HCT116 (cell line): ENCODE results near the gene OR2A25. TPM values are rescaled to one million over a fixed set of nuclear protein-coding genes. Genes with fewer than 3 reads are reported as not detected.

Experiments used
- ATAC-seq: fragments of 200-7000 bp; cut with Tn5 transposase; 2 replicates; pipeline ENCODE4 v1.9.1; 2020; ENCODE audit warnings: mild to moderate bottlenecking, moderate library complexity
- BruUV-seq: library from RNA; stranded (reverse); fragments of 400-500 nt; replicated peaks from 2 replicates; lab custom pipeline; 2021; lab: Mats Ljungman, UMichigan
- CTCF ChIA-PET: fragments of 300-600 bp; sonication (Branson Sonifier 250); formaldehyde crosslinking; loops from one replicate; lab custom pipeline; 2021; ENCODE audit warnings: antibody characterized with exemption; lab: Charles Lee
- POLR2A ChIA-PET: fragments of 300-600, 350-600 bp; sonication (Branson Sonifier 250); formaldehyde crosslinking; loops from one replicate; lab custom pipeline; 2021; ENCODE audit warnings: antibody characterized with exemption; lab: Charles Lee
- RAD21 ChIA-PET, 2 experiments: fragments of 300-600 bp; sonication (Branson Sonifier 250); formaldehyde crosslinking; loops; one replicate each; lab custom pipeline; 2023; ENCODE audit warnings: low total read pairs in 2 of 2; ENCODE audit not compliant: uncharacterized antibody in 2 of 2, unreplicated experiment in 2 of 2, low non-redundant PET in 1 of 2; lab: Charles Lee
- DNase-seq: peaks from one replicate; pipeline ENCODE4 v3.0.0-alpha.2; 2010; ENCODE audit warnings: low read depth, low spot score
- H2AFZ ChIP-seq: fragments of 200-600 bp; shearing (Covaris generic), sonication (generic); 2 replicates; pipeline ENCODE4 v1.6.1; 2017; ENCODE audit warnings: low read depth, mixed run types, mixed read lengths, antibody characterized with exemption, low read length; ENCODE audit not compliant: poor library complexity, severe bottlenecking
- H3K27ac ChIP-seq: 2 replicates; pipeline ENCODE4 v1.5.1; 2012; ENCODE audit warnings: low read depth, low read length
- H3K27me3 ChIP-seq: fragments of 200-600 bp; sonication (generic); 2 replicates; pipeline ENCODE4 v1.6.1; 2016; ENCODE audit warnings: mixed run types, low read length, mixed read lengths; ENCODE audit not compliant: insufficient read depth
- H3K36me3 ChIP-seq, 2 experiments: fragments of 200-500 bp in 1 of 2; fragments of 200-600 bp in 1 of 2; sonication (Bioruptor generic) in 1 of 2; sonication (generic) in 1 of 2; 2 replicates each; pipeline versions ENCODE4 v1.5.1 to v1.6.1; 2014 to 2016; ENCODE audit warnings: low read length in 2 of 2, inconsistent platforms in 1 of 2, mixed read lengths in 1 of 2, mixed run types in 1 of 2; ENCODE audit not compliant: insufficient read depth in 2 of 2, control insufficient read depth in 1 of 2
- H3K4me1 ChIP-seq, 2 experiments: fragments of 200-600 bp in 1 of 2; sonication (generic) in 1 of 2; 2 replicates each; pipeline versions ENCODE4 v1.5.1 to v1.6.1; 2012 to 2017; ENCODE audit warnings: low read length in 2 of 2, inconsistent platforms in 1 of 2, mild to moderate bottlenecking in 1 of 2, mixed read lengths in 1 of 2, mixed run types in 1 of 2, moderate library complexity in 1 of 2; ENCODE audit not compliant: insufficient read depth in 2 of 2, control insufficient read depth in 1 of 2
- H3K4me2 ChIP-seq: fragments of 200-600 bp; sonication (generic); 2 replicates; pipeline ENCODE4 v1.6.1; 2017; ENCODE audit warnings: mixed run types, low read length, mixed read lengths
- H3K4me3 ChIP-seq, 2 experiments: fragments of 200-600 bp in 1 of 2; sonication (generic) in 1 of 2; replicated peaks in 1 of 2; 2 replicates each; pipeline ENCODE4 v1.5.1; 2011 to 2016; ENCODE audit warnings: low read length in 2 of 2, control low read depth in 1 of 2, low read depth in 1 of 2, mild to moderate bottlenecking in 1 of 2, mixed read lengths in 1 of 2, mixed run types in 1 of 2
- H3K79me2 ChIP-seq: fragments of 200-600 bp; sonication (generic); 2 replicates; pipeline ENCODE4 v1.6.1; 2017; ENCODE audit warnings: mild to moderate bottlenecking, mixed run types, low read length, moderate library complexity, mixed read lengths; ENCODE audit not compliant: insufficient read depth
- H3K9ac ChIP-seq: fragments of 200-600 bp; sonication (generic); 2 replicates; pipeline ENCODE4 v1.6.1; 2016; ENCODE audit warnings: low read length, mixed read lengths
- H3K9me2 ChIP-seq: fragments of 200-600 bp; sonication (generic), shearing (Covaris generic); 2 replicates; pipeline ENCODE4 v1.6.1; 2017; ENCODE audit warnings: mixed run types, mild to moderate bottlenecking, moderate library complexity; ENCODE audit not compliant: insufficient read depth
- H3K9me3 ChIP-seq, 2 experiments: fragments of 200-500 bp in 1 of 2; fragments of 200-600 bp in 1 of 2; sonication (Bioruptor generic) in 1 of 2; sonication (generic) in 1 of 2; 2 replicates each; pipeline ENCODE4 v1.6.1; 2014 to 2017; ENCODE audit warnings: low read length in 2 of 2, mixed read lengths in 2 of 2, inconsistent platforms in 1 of 2, low read depth in 1 of 2, mild to moderate bottlenecking in 1 of 2, mixed run types in 1 of 2, moderate library complexity in 1 of 2; ENCODE audit not compliant: control insufficient read depth in 1 of 2, insufficient read depth in 1 of 2
- H4K20me1 ChIP-seq: fragments of 200-600 bp; sonication (generic), shearing (Covaris generic); 2 replicates; pipeline ENCODE4 v1.6.1; 2017; ENCODE audit warnings: mixed run types, mild to moderate bottlenecking, moderate library complexity; ENCODE audit not compliant: insufficient read depth
- EGR1 ChIP-seq: IDR thresholded peaks from 2 replicates; pipeline ENCODE4 v1.6.1; 2012; ENCODE audit warnings: low read depth
- EZH2 ChIP-seq: fragments of 200-600 bp; sonication (generic); IDR thresholded peaks from 2 replicates; pipeline ENCODE4 v1.6.1; 2017; ENCODE audit warnings: antibody characterized with exemption, mixed run types
- EZH2phosphoT487 ChIP-seq: fragments of 200-600 bp; IDR thresholded peaks from 2 replicates; pipeline ENCODE4 v1.6.1; 2018; ENCODE audit warnings: antibody characterized with exemption, borderline replicate concordance
- FOSL1 ChIP-seq: IDR thresholded peaks from 2 replicates; pipeline ENCODE4 v1.6.1; 2012; ENCODE audit warnings: low read depth
- JUND ChIP-seq: IDR thresholded peaks from 2 replicates; pipeline ENCODE4 v1.6.1; 2012
- POLR2AphosphoS5 ChIP-seq: IDR thresholded peaks from 2 replicates; pipeline ENCODE4 v1.6.1; 2011; ENCODE audit warnings: mild to moderate bottlenecking, low read depth, low read length, moderate library complexity
- RAD21 ChIP-seq: IDR thresholded peaks from 2 replicates; pipeline ENCODE4 v1.6.1; 2012; ENCODE audit warnings: low read depth, mild to moderate bottlenecking
- SIN3A ChIP-seq: IDR thresholded peaks from 2 replicates; pipeline ENCODE4 v1.6.1; 2012; ENCODE audit warnings: low read depth
- SP1 ChIP-seq: IDR thresholded peaks from 2 replicates; pipeline ENCODE4 v1.6.1; 2012; ENCODE audit warnings: low read depth
- YY1 ChIP-seq: IDR thresholded peaks from 2 replicates; pipeline ENCODE4 v1.6.1; 2011; ENCODE audit warnings: low read length, low read depth, moderate library complexity, mild to moderate bottlenecking; ENCODE audit not compliant: insufficient replicate concordance; ENCODE audit errors: extremely low read depth
- ZNF274 ChIP-seq: fragments of 200-500 bp; sonication (Bioruptor generic); IDR thresholded peaks from 2 replicates; pipeline ENCODE4 v1.6.1; 2014; ENCODE audit warnings: mild to moderate bottlenecking, low read depth, low read length, inconsistent platforms
- intact Hi-C: fragments of 100-400 bp; cut with micrococcal nuclease; formaldehyde crosslinking; loops from 2 replicates; pipeline ENCODE4 v1.10.0; 2022
- total RNA-seq: library from RNA; stranded (reverse); gene quantifications from one replicate; pipeline ENCODE4 v1.2.1, GENCODE V29; 2021; ENCODE audit not compliant: unreplicated experiment
- TF ChIP-seq, protein P1 (sequence below): IDR thresholded peaks from 2 replicates; pipeline ENCODE4 v1.6.1; 2012
- TF ChIP-seq, protein P2 (sequence below), 3 experiments: fragments of 200-600 bp in 1 of 3; sonication (generic) in 1 of 3; IDR thresholded peaks in 2 of 3; conservative IDR thresholded peaks in 1 of 3; 2 replicates each; pipeline ENCODE4 v1.5.1; 2012 to 2017; ENCODE audit warnings: low read depth in 2 of 3, low read length in 2 of 3, antibody characterized with exemption in 1 of 3, borderline replicate concordance in 1 of 3, control low read depth in 1 of 3, mild to moderate bottlenecking in 1 of 3, mixed read lengths in 1 of 3, mixed run types in 1 of 3, moderate library complexity in 1 of 3; ENCODE audit not compliant: insufficient read depth in 1 of 3
- TF ChIP-seq, protein P3 (sequence below): IDR thresholded peaks from 2 replicates; pipeline ENCODE4 v1.6.1; 2012; ENCODE audit warnings: low read depth

OR2A25 gene
- total RNA-seq, 1 experiment from 2014 or later: not detected

DNA sequence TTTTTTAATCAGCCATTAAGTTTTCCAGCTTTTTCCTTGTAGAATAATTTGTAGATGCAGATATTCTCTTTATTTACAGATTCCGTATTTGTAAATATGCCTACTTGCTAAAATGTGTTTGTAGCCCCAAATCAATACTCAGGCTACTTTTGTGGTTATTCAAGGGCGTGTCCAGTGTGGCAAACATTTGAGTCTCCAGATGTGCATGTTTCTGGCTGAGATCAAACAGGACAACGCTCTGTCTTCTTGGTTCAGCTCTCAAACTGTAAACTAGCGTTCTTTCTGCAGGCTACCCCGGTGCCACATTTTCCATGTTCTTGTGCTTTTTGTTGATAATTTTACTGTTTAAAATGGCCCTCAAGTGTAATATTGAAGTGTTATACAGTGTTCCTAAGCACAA is 37.1 kb upstream of the OR2A25 start:
- CTCF ChIA-PET: no interaction called here

DNA sequence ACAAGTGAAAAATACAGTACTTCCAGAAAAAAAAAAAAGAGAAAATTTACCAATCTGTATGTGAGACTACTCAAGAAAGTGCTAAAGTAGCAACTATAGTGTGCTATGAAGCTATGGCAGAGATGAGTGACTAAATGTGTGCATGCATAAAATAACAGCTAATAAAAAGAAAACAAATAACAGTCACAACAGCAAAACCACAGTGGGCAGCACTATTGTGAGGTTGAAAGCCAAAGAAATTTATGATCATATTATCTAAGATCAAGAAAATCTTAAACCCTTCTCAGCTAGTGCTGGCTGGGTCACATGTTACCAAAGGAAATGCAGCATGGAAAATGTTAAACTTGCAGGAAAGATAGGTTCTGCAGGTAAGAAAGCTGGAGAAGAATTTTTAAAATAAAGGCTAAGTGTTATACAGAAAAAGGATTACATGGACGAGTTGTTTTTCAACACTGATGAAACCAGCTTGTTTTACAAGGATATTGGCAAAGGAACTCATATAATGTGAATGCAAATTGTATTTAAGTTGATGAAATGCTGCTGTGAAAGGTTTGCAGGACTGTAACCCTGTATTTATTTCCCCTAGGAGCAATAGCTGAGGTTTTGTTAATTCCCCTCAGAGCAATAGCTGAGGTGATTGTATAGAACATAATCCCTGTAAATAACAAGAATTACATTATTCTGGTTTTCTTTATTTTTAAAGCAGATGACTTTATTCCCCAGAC is 36.5 kb upstream of the OR2A25 start:
- Histone ChIP-seq H3K4me1 (peaks cover 0 to under 1% of the 10 kb centered on the region in 2 experiments; a peak in 1 of 4 replicates), H2AFZ (no peak overlapping the region), H3K4me2 (no peak overlapping the region), H3K27me3 (no peaks in the 10 kb centered on the region), H3K9me2 (no peaks in the 10 kb centered on the region), H3K9ac (no peak overlapping the region), H4K20me1 (no peaks in the 10 kb centered on the region), H3K79me2 (no peaks in the 10 kb centered on the region), H3K27ac (no peak overlapping the region), H3K9me3 (no peaks in the 10 kb centered on the region), H3K36me3 (no peaks in the 10 kb centered on the region), H3K4me3 (no peak overlapping the region)
- CTCF ChIA-PET: interaction anchor here (0.8 to 1.4 kb wide), 2 partner anchors 30 to 95 kb away, joined by 3 read pairs; no protein-coding TSS in a partner anchor
- BruUV-seq: no TSS peak
- POLR2A ChIA-PET: no interaction called here
- intact Hi-C loops: loop anchor here (5.0 kb wide), 1 partner anchor 41 kb away; no protein-coding TSS in a partner anchor
- DNase-seq (no peak), ATAC-seq (no peak)
- RAD21 ChIA-PET: no interaction called here
- TF ChIP-seq ZNF274 (no peak), EGR1 (no peak), POLR2AphosphoS5 (no peak), JUND (no peak), EZH2 (no peak), FOSL1 (no peak), EZH2phosphoT487 (no peak), SIN3A (no peak), RAD21 (no peak)
- TF ChIP-seq, protein P1, sequence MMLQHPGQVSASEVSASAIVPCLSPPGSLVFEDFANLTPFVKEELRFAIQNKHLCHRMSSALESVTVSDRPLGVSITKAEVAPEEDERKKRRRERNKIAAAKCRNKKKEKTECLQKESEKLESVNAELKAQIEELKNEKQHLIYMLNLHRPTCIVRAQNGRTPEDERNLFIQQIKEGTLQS: no peak
- TF ChIP-seq, protein P2, sequence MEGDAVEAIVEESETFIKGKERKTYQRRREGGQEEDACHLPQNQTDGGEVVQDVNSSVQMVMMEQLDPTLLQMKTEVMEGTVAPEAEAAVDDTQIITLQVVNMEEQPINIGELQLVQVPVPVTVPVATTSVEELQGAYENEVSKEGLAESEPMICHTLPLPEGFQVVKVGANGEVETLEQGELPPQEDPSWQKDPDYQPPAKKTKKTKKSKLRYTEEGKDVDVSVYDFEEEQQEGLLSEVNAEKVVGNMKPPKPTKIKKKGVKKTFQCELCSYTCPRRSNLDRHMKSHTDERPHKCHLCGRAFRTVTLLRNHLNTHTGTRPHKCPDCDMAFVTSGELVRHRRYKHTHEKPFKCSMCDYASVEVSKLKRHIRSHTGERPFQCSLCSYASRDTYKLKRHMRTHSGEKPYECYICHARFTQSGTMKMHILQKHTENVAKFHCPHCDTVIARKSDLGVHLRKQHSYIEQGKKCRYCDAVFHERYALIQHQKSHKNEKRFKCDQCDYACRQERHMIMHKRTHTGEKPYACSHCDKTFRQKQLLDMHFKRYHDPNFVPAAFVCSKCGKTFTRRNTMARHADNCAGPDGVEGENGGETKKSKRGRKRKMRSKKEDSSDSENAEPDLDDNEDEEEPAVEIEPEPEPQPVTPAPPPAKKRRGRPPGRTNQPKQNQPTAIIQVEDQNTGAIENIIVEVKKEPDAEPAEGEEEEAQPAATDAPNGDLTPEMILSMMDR (IDR thresholded peaks at IDR 0.05 in 2 of 3, conservative IDR thresholded peaks at IDR 0.05 in 1 of 3; ENCODE audit: borderline replicate concordance in 1 of 3, insufficient read depth in 1 of 3, low read depth in 2 of 3, low read length in 2 of 3): no peak
- TF ChIP-seq, protein P3, sequence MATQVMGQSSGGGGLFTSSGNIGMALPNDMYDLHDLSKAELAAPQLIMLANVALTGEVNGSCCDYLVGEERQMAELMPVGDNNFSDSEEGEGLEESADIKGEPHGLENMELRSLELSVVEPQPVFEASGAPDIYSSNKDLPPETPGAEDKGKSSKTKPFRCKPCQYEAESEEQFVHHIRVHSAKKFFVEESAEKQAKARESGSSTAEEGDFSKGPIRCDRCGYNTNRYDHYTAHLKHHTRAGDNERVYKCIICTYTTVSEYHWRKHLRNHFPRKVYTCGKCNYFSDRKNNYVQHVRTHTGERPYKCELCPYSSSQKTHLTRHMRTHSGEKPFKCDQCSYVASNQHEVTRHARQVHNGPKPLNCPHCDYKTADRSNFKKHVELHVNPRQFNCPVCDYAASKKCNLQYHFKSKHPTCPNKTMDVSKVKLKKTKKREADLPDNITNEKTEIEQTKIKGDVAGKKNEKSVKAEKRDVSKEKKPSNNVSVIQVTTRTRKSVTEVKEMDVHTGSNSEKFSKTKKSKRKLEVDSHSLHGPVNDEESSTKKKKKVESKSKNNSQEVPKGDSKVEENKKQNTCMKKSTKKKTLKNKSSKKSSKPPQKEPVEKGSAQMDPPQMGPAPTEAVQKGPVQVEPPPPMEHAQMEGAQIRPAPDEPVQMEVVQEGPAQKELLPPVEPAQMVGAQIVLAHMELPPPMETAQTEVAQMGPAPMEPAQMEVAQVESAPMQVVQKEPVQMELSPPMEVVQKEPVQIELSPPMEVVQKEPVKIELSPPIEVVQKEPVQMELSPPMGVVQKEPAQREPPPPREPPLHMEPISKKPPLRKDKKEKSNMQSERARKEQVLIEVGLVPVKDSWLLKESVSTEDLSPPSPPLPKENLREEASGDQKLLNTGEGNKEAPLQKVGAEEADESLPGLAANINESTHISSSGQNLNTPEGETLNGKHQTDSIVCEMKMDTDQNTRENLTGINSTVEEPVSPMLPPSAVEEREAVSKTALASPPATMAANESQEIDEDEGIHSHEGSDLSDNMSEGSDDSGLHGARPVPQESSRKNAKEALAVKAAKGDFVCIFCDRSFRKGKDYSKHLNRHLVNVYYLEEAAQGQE: no peak

More for the DNA sequence above, 37.1 kb upstream of the OR2A25 start:
- Histone ChIP-seq H3K36me3 (no peaks in the 10 kb centered on the region), H3K9ac (no peak overlapping the region), H3K4me3 (no peak overlapping the region), H3K9me3 (no peaks in the 10 kb centered on the region), H3K27ac (no peak overlapping the region), H3K27me3 (no peaks in the 10 kb centered on the region), H3K9me2 (no peaks in the 10 kb centered on the region), H2AFZ (no peak overlapping the region), H3K4me1 (peaks cover 0 to 6% of the 10 kb centered on the region in 2 experiments; a peak in 2 of 4 replicates), H3K4me2 (no peak overlapping the region), H3K79me2 (no peaks in the 10 kb centered on the region), H4K20me1 (no peaks in the 10 kb centered on the region)
- ChIA-PET RAD21 (no interaction called here), POLR2A (no interaction called here)
- no peak for TF ChIP-seq FOSL1
- TF ChIP-seq YY1: no peak
- no peak for TF ChIP-seq SP1
- no TSS peak for BruUV-seq
- intact Hi-C loops: loop anchor here (5.0 kb wide), 1 partner anchor 40 kb away; no protein-coding TSS in a partner anchor
- DNase-seq (no peak), ATAC-seq (no peak)
